Esophagus muscularis mucosa (tissue), 4 donors: ENCODE measurements around the gene SV2B. TPM values are rescaled to one million over a fixed set of nuclear protein-coding genes. Genes with fewer than 3 reads are reported as not detected.

Experiments used
- DNase-seq: peaks from one replicate; pipeline ENCODE4 v3.0.0-alpha.2; 2017; ENCODE audit errors: extremely low spot score
- H3K27ac ChIP-seq, 4 donors: fragments of 200-600 bp; sonication (generic); replicated peaks in 1 of 4; 1 replicate in 3 of 4; 2 replicates in 1 of 4; pipeline ENCODE4 v1.5.1; 2016 to 2019; ENCODE audit warnings: mild to moderate bottlenecking in 1 of 4
- H3K27me3 ChIP-seq, 4 donors: fragments of 200-600 bp; sonication (generic); one replicate each; pipeline versions ENCODE4 v1.5.1 to v1.6.0; 2016 to 2019
- H3K36me3 ChIP-seq, 4 donors: fragments of 200-600 bp; sonication (generic); one replicate each; pipeline ENCODE4 v1.5.1; 2016 to 2019
- H3K4me1 ChIP-seq, 4 donors: fragments of 200-600 bp; sonication (generic); one replicate each; pipeline ENCODE4 v1.5.1; 2016 to 2019
- H3K4me3 ChIP-seq, 4 donors: fragments of 200-600 bp; sonication (generic); 1 replicate in 2 of 4; 2 replicates in 2 of 4; pipeline ENCODE4 v1.5.1; 2016 to 2019; ENCODE audit warnings: mild to moderate bottlenecking in 4 of 4, moderate library complexity in 1 of 4
- H3K9me3 ChIP-seq, 4 donors: fragments of 200-600 bp; sonication (generic); 1 replicate in 3 of 4; 2 replicates in 1 of 4; pipeline ENCODE4 v1.5.1; 2016 to 2019
- EP300 ChIP-seq: sonication (generic); formaldehyde crosslinking; IDR thresholded peaks from one replicate; pipeline ENCODE4 v1.6.1; 2017; ENCODE audit warnings: antibody characterized with exemption
- POLR2A ChIP-seq: fragments of 450-650 bp; IDR thresholded peaks from one replicate; pipeline ENCODE4 v1.6.1; 2017; ENCODE audit warnings: antibody characterized with exemption, moderate library complexity, mild to moderate bottlenecking, low read depth
- POLR2AphosphoS5 ChIP-seq, 2 donors: sonication (generic); formaldehyde crosslinking; IDR thresholded peaks; one replicate each; pipeline ENCODE4 v1.6.1; 2017; ENCODE audit warnings: antibody characterized with exemption in 2 of 2
- WGBS: methylation state at CpG from one replicate; pipeline ENCODE4 v1.1.5; 2018; 5-methylcytosine and 5-hydroxymethylcytosine counted together
- intact Hi-C: fragments of 100-400 bp; cut with DNase I; formaldehyde crosslinking; loops from one replicate; pipeline ENCODE4 v1.15.1; 2023
- total RNA-seq, 4 donors: library from RNA; depleted of rRNA; stranded (reverse); fragments of >200 nt; gene quantifications; one replicate each; pipeline versions ENCODE4 v1.1.0 to v1.2.1, GENCODE V29; 2016
- TF ChIP-seq, protein P1 (sequence below), 3 experiments: fragments of 200-600 bp in 2 of 3; fragments of 450-650 bp in 1 of 3; sonication (generic) in 2 of 3; IDR thresholded peaks; one replicate each; pipeline ENCODE4 v1.5.1; 2017 to 2019; ENCODE audit warnings: antibody characterized with exemption in 3 of 3, mild to moderate bottlenecking in 2 of 3, moderate library complexity in 1 of 3

The SV2B gene
- total RNA-seq, 4 donors from 2014 or later: 1.9 to 3.0 (median 2.1) TPM

DNA sequence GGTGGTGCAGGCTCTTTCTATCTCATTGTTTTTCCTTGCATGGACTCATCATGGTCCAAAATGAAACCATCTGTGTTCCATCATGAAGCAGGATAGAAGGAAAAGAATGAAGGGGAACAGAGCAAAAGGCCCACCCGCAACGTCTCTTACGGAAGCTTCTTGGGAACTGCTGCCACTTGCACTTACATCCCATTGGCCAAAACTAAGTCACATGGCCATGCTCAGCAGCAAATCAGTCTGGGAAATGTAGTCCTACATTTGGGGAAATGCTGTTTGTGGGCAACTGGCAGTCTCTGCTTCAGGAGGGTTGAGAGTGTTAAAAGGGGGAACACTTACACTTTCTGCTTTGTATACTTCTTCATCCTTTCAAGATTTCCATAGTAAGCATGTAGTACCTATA is 191.6 kb downstream of the SV2B start:
- H3K27ac ChIP-seq: no peak overlapping the region
- intact Hi-C loops: no loop called here
- no peak overlapping the region for H3K4me3 ChIP-seq
- TF ChIP-seq POLR2A (no peak), EP300 (no peak), POLR2AphosphoS5 (IDR thresholded peaks at IDR 0.05) (no peak)
- TF ChIP-seq, protein P1, sequence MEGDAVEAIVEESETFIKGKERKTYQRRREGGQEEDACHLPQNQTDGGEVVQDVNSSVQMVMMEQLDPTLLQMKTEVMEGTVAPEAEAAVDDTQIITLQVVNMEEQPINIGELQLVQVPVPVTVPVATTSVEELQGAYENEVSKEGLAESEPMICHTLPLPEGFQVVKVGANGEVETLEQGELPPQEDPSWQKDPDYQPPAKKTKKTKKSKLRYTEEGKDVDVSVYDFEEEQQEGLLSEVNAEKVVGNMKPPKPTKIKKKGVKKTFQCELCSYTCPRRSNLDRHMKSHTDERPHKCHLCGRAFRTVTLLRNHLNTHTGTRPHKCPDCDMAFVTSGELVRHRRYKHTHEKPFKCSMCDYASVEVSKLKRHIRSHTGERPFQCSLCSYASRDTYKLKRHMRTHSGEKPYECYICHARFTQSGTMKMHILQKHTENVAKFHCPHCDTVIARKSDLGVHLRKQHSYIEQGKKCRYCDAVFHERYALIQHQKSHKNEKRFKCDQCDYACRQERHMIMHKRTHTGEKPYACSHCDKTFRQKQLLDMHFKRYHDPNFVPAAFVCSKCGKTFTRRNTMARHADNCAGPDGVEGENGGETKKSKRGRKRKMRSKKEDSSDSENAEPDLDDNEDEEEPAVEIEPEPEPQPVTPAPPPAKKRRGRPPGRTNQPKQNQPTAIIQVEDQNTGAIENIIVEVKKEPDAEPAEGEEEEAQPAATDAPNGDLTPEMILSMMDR (IDR thresholded peaks at IDR 0.05): no peak
- DNase-seq: peak; percentile 89
- H3K27me3 ChIP-seq: peaks cover 0 to 18% (median 0%) of the 10 kb centered on the region in 4 donors
- 56% methylated on average over 3 of the region's 3 CpGs for WGBS
- no peaks in the 10 kb centered on the region for H3K4me1 ChIP-seq
- no peaks in the 10 kb centered on the region for H3K9me3 ChIP-seq
- H3K36me3 ChIP-seq: no peaks in the 10 kb centered on the region

DNA sequence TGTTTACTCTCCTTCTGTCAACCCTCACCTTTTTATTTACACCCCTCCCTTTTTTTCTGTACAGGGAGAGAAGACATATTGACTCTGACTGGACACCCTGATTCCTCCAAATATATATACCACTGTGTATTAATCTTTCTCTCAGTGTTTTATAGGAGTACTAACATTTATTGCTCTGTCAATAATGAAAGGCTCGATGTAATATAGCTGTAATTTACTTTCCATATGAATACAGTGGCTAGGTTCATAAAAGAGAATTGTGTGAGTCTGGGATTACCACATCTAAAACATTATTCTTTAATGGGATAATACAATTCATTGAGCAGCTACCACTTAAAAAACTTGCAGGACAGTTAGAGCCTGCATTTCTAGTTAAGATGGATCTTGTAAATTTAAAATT is 194.3 kb downstream of the SV2B start:
- no peaks in the 10 kb centered on the region for H3K9me3 ChIP-seq
- intact Hi-C loops: no loop called here
- H3K4me3 ChIP-seq: no peak overlapping the region
- DNase-seq: no peak
- 80% methylated on average over 1 of the region's 1 CpG for WGBS
- no peak overlapping the region for H3K27ac ChIP-seq
- H3K36me3 ChIP-seq: no peaks in the 10 kb centered on the region
- peaks cover 0 to 22% (median 0%) of the 10 kb centered on the region in 4 donors for H3K27me3 ChIP-seq
- H3K4me1 ChIP-seq: no peaks in the 10 kb centered on the region
- TF ChIP-seq, protein P1 (IDR thresholded peaks at IDR 0.05): no peak
- no peak for TF ChIP-seq POLR2AphosphoS5 (IDR thresholded peaks at IDR 0.05)
- TF ChIP-seq POLR2A: no peak
- TF ChIP-seq EP300: no peak

- no peak for TF ChIP-seq EP300
Observed at GRCh38 chr15:91294795-91295194, 194.7 kb downstream of the SV2B start.

DNA sequence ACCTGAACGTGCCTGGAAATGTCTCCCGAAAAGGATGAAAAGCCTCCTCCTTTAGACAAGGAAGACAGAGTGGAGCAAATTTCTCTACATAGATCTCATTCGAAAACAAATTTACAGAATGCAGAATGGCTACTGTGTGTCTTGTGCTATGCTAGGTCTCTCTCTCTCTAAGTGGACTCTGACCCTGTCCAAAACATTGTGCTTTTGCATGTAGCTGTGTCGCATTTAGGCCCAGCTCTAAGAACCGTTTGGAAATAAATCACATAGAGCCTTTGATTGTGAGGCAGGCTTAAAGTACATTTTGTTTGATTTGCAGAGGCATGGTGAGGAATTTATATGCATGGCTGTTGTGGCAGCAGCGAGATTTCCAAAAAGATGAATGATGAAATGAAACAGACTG is 198.0 kb downstream of the SV2B start:
- no peak for TF ChIP-seq POLR2A
- TF ChIP-seq EP300: no peak
- TF ChIP-seq, protein P1 (IDR thresholded peaks at IDR 0.05): no peak
- TF ChIP-seq POLR2AphosphoS5 (IDR thresholded peaks at IDR 0.05): no peak
- WGBS: 80% methylated on average over 6 of the region's 6 CpGs

More at GRCh38 chr15:91294795-91295194, 194.7 kb downstream of the SV2B start:
- Histone ChIP-seq H3K9me3 (no peaks in the 10 kb centered on the region), H3K27ac (no peak overlapping the region), H3K27me3 (peaks cover 0 to 22% (median 0%) of the 10 kb centered on the region in 4 donors), H3K4me1 (no peaks in the 10 kb centered on the region), H3K4me3 (no peak overlapping the region), H3K36me3 (no peaks in the 10 kb centered on the region)
- intact Hi-C loops: no loop called here
- WGBS: 59% methylated on average over 5 of the region's 5 CpGs
- DNase-seq: peak; percentile 68

GRCh38 chr15:91302588-91303439 is 202.8 kb downstream of the SV2B start:
- no peak for DNase-seq
- H3K9me3 ChIP-seq: no peaks in the 10 kb centered on the region
- peaks cover 0 to 10% (median 6%) of the 10 kb centered on the region in 4 donors for H3K4me1 ChIP-seq
- intact Hi-C loops: loop anchor here (2.0 to 10.0 kb wide), 3 partner anchors 544 to 774 kb away; no protein-coding TSS in a partner anchor
- peaks cover 0 to 44% (median 0%) of the 10 kb centered on the region in 4 donors for H3K27me3 ChIP-seq
- WGBS: 17% methylated on average over 11 of the region's 11 CpGs
- TF ChIP-seq POLR2AphosphoS5 (IDR thresholded peaks at IDR 0.05): no peak
- TF ChIP-seq, protein P1 (IDR thresholded peaks at IDR 0.05): peak; percentile 67 to 75 (median 73)
- H3K27ac ChIP-seq: no peak overlapping the region
- H3K36me3 ChIP-seq: no peaks in the 10 kb centered on the region
- H3K4me3 ChIP-seq: no peak overlapping the region

More for the DNA sequence above, 198.0 kb downstream of the SV2B start:
- Histone ChIP-seq H3K36me3 (no peaks in the 10 kb centered on the region), H3K27ac (no peak overlapping the region), H3K9me3 (no peaks in the 10 kb centered on the region), H3K4me1 (peaks cover 0 to 6% (median 4%) of the 10 kb centered on the region in 4 donors), H3K4me3 (no peak overlapping the region), H3K27me3 (peaks cover 0 to 31% (median 0%) of the 10 kb centered on the region in 4 donors)
- intact Hi-C loops: no loop called here
- DNase-seq: no peak
